Measurements from ENCODE around the gene CCL25. TPM values are rescaled to one million over a fixed set of nuclear protein-coding genes. Genes with fewer than 3 reads are reported as not detected.

The CCL25 gene
- total RNA-seq (287 TPM), polyA plus RNA-seq (33.4 TPM)
- long read RNA-seq, donor 1, transcript CCL25-201 (6 exons, 953 nt): major isoform, 8 of 33 reads
- long read RNA-seq, donor 1, partial matches to known transcripts: 8 of 33 reads
- long read RNA-seq, donor 1, other reads (novel, unspliced or antisense): 16 of 33 reads
- long read RNA-seq, donor 2, transcript CCL25-203 (5 exons, 924 nt): minor isoform, 11 of 456 reads
- long read RNA-seq, donor 2, transcript CCL25-201 (6 exons, 953 nt): major isoform, 153 of 456 reads
- long read RNA-seq, donor 2, partial matches to known transcripts: 280 of 456 reads
- long read RNA-seq, donor 2, other reads (novel, unspliced or antisense): 12 of 456 reads
- long read RNA-seq, donor 3, transcript CCL25-203 (5 exons, 924 nt): minor isoform, 17 of 730 reads
- long read RNA-seq, donor 3, transcript CCL25-201 (6 exons, 953 nt): major isoform, 257 of 730 reads
- long read RNA-seq, donor 3, partial matches to known transcripts: 397 of 730 reads
- long read RNA-seq, donor 3, other reads (novel, unspliced or antisense): 59 of 730 reads
- long read RNA-seq, donor 4, transcript CCL25-201 (6 exons, 953 nt): major isoform, 51 of 161 reads
- long read RNA-seq, donor 4, partial matches to known transcripts: 106 of 161 reads
- long read RNA-seq, donor 4, other reads (novel, unspliced or antisense): 0 of 161 reads
- long read RNA-seq, donor 5, transcript CCL25-203 (5 exons, 924 nt): minor isoform, 6 of 370 reads
- long read RNA-seq, donor 5, transcript CCL25-201 (6 exons, 953 nt): major isoform, 125 of 370 reads
- long read RNA-seq, donor 5, partial matches to known transcripts: 227 of 370 reads
- long read RNA-seq, donor 5, other reads (novel, unspliced or antisense): 11 of 370 reads
- long read RNA-seq, donor 6, transcript CCL25-201 (6 exons, 953 nt): major isoform, 52 of 135 reads
- long read RNA-seq, donor 6, partial matches to known transcripts: 80 of 135 reads
- long read RNA-seq, donor 6, other reads (novel, unspliced or antisense): 0 of 135 reads
- long read RNA-seq, donor 7, transcript CCL25-203 (5 exons, 924 nt): minor isoform, 11 of 211 reads
- long read RNA-seq, donor 7, transcript CCL25-201 (6 exons, 953 nt): major isoform, 93 of 211 reads
- long read RNA-seq, donor 7, partial matches to known transcripts: 101 of 211 reads
- long read RNA-seq, donor 7, other reads (novel, unspliced or antisense): 5 of 211 reads
- long read RNA-seq, donor 8, transcript CCL25-203 (5 exons, 924 nt): minor isoform, 5 of 109 reads
- long read RNA-seq, donor 8, transcript CCL25-201 (6 exons, 953 nt): major isoform, 41 of 109 reads
- long read RNA-seq, donor 8, partial matches to known transcripts: 63 of 109 reads
- long read RNA-seq, donor 8, other reads (novel, unspliced or antisense): 0 of 109 reads
- long read RNA-seq, donor 9, transcript CCL25-201 (6 exons, 953 nt): major isoform, 58 of 155 reads
- long read RNA-seq, donor 9, partial matches to known transcripts: 93 of 155 reads
- long read RNA-seq, donor 9, other reads (novel, unspliced or antisense): 0 of 155 reads
- long read RNA-seq, donor 10, transcript CCL25-201 (6 exons, 953 nt): major isoform, 75 of 199 reads
- long read RNA-seq, donor 10, transcript CCL25-203 (5 exons, 924 nt): minor isoform, 5 of 199 reads
- long read RNA-seq, donor 10, partial matches to known transcripts: 119 of 199 reads
- long read RNA-seq, donor 10, other reads (novel, unspliced or antisense): 0 of 199 reads

DNA sequence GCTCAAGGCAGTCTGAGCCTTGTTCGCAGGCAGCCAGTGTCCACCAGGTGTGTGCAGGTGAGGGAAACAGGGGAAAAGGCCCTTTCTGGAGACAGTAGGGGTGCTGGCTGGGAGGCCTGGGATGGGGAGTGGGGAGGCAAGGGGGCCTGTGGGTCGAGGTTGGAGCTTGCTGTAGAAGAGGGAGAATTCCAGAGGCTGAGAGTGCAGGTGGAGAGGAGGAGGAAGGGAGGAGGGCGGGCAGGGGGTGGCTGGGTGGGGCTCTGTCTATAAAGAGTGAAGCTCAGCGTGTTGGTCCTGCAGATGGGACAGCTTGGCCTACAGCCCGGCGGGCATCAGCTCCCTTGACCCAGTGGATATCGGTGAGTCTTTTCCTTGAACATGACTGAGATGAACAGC is at the start of gene CCL25:
Gene CCL25 (plus strand): TSS at position 297 of the 396 bp plus-strand sequence. CDS start 290 bp downstream, outside the sequence.
- Histone ChIP-seq H3K27ac (ENCODE audit: low read depth in 1 of 2, low read length in 1 of 2) (peak within 1 kb of the TSS in 1 of 2 donors; percentile 37), H3K9me3 (ENCODE audit: control insufficient read depth in 2 of 2, insufficient read depth in 1 of 2, low read length in 1 of 2) (peaks cover 0 to 8% of the 10 kb centered on the region in 2 donors), H3K4me1 (ENCODE audit: control insufficient read depth in 2 of 2, insufficient read depth in 2 of 2, low read length in 2 of 2) (peaks cover 0 to 20% of the 10 kb centered on the region in 2 donors), H3K4me3 (ENCODE audit: low read length in 2 of 2) (peak within 1 kb of the TSS in 1 of 2 donors; percentile 26), H3K27me3 (ENCODE audit: control insufficient read depth in 2 of 2, insufficient read depth in 1 of 2, low read length in 1 of 2) (peaks cover 0 to 15% of the 10 kb centered on the region in 2 donors), H3K36me3 (ENCODE audit: control insufficient read depth in 2 of 2, insufficient read depth in 2 of 2, low read length in 1 of 2) (no peaks in the 10 kb centered on the region)
- WGBS: 73% methylated on average over 7 of the region's 7 CpGs
- DNase-seq (ENCODE audit: low read depth in 6 of 9, low spot score in 9 of 9): no peak

- Histone ChIP-seq H3K4me3 (ENCODE audit: low read length in 2 of 2) (peak overlapping the region; percentile 55 to 98), H3K27me3 (ENCODE audit: control insufficient read depth in 2 of 2, insufficient read depth in 1 of 2, low read length in 1 of 2) (no peaks in the 10 kb centered on the region), H3K4me1 (ENCODE audit: control insufficient read depth in 2 of 2, insufficient read depth in 2 of 2, low read length in 2 of 2) (peaks cover 20 to 42% of the 10 kb centered on the region in 2 donors), H3K36me3 (ENCODE audit: control insufficient read depth in 2 of 2, insufficient read depth in 2 of 2, low read length in 1 of 2) (peaks cover 12 to 20% of the 10 kb centered on the region in 2 donors), H3K9me3 (ENCODE audit: control insufficient read depth in 2 of 2, insufficient read depth in 1 of 2, low read length in 1 of 2) (no peaks in the 10 kb centered on the region), H3K27ac (ENCODE audit: low read depth in 1 of 2, low read length in 1 of 2) (peak overlapping the region in 1 of 2 donors; percentile 34)
- WGBS: 77% methylated on average over 6 of the region's 6 CpGs
- DNase-seq (ENCODE audit: low read depth in 6 of 9, low spot score in 9 of 9): no peak
These were observed 48.6 kb upstream of the CCL25 start for GRCh38 chr19:8004001-8004400.

DNA sequence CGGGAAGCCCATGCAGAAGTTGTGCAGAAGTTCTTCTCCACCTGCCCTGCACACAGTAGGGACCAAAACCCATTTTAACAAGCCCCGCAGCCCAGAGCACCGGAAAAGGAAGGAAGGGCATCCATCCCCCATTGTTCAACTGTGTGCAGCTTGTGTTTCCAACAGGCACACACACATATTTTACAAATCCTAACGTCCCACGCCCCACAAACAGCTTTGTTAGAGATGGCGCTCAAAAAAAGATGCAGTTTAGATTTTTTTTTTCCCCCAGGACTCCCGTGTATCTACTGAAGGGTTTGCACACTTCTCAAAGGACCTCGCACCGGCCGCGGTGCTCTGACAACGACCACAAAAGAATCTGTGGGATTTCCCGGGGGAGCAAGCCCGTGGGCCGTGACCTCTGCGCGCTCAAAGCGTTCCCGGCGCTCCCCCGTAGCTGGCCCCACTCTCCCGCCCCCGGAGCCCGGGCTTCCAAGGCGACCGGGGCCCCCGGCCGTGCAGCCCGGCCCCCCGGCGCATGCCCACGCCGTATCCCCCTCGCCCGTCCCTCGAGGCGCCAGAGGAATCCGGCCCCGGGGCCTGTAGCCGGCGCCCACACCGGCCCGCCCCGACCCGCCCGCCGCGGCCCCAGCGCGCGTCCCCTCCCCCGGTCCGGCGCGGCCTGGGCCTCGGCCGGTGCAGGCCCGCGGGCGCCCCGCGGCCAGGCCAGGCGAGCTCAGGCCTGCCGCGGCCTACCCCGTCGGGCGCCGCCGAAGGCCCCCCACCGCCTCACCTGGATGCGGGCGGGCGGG is 47.6 kb upstream of the CCL25 start:
- no peaks in the 10 kb centered on the region for H3K9me3 ChIP-seq (ENCODE audit: control insufficient read depth in 2 of 2, insufficient read depth in 1 of 2, low read length in 1 of 2)
- peaks cover 20 to 42% of the 10 kb centered on the region in 2 donors for H3K4me1 ChIP-seq (ENCODE audit: control insufficient read depth in 2 of 2, insufficient read depth in 2 of 2, low read length in 2 of 2)
- H3K36me3 ChIP-seq (ENCODE audit: control insufficient read depth in 2 of 2, insufficient read depth in 2 of 2, low read length in 1 of 2): peaks cover 7 to 16% of the 10 kb centered on the region in 2 donors
- peak in 4 of 9 donors; percentile 15 to 61 (median 36) for DNase-seq (ENCODE audit: low read depth in 6 of 9, low spot score in 9 of 9)
- no peaks in the 10 kb centered on the region for H3K27me3 ChIP-seq (ENCODE audit: control insufficient read depth in 2 of 2, insufficient read depth in 1 of 2, low read length in 1 of 2)
- H3K27ac ChIP-seq (ENCODE audit: low read depth in 1 of 2, low read length in 1 of 2): peak overlapping the region; percentile 34 to 79
- peak overlapping the region; percentile 55 to 98 for H3K4me3 ChIP-seq (ENCODE audit: low read length in 2 of 2)
- WGBS: under 1% methylated on average over 74 of the region's 74 CpGs

DNA sequence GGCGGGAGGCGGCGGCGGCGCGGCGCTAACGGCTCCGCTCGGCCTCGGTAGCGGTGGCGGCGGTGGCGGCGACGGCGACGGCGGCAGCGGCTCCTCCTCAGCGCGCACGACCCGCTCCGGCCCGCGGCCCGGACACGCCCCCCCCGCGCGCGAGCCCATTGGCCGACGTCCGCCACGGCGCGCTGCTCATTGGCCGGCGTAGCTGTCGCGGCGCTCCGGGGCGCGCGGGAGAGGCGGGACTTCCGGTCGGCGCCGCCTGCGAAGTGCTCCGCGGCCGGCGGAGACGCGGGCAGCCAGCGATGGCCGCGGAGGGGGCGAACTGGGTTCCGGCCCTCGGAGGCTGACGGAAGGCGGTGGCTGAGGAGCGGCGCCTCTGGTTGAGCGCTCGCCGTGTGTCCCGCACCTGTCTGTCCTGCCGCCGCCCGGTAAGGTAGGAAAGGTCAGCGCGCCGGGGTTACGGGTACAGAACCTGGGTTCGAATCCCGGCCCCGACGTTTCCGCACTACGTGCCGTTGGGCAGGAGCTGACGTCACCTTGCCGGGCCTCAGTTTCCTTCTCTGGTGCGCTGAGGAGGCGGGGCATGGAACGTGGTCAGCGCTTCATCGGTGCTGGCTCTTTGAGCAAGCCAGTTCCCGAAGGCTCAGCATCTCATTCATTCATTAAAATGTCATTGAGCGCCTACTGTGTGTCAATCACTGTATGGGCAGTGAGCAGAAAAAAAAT is 46.9 kb upstream of the CCL25 start, which contains the start of gene ELAVL1:
Gene ELAVL1 (minus strand): TSS at position 108 of the 723 bp plus-strand sequence. CDS start 13,826 bp downstream, outside the sequence.
- peaks cover 20 to 39% of the 10 kb centered on the region in 2 donors for H3K4me1 ChIP-seq (ENCODE audit: control insufficient read depth in 2 of 2, insufficient read depth in 2 of 2, low read length in 2 of 2)
- WGBS: under 1% methylated on average over 98 of the region's 98 CpGs
- peak in 8 of 9 donors; percentile 61 to 93 (median 79) for DNase-seq (ENCODE audit: low read depth in 6 of 9, low spot score in 9 of 9)

DNA sequence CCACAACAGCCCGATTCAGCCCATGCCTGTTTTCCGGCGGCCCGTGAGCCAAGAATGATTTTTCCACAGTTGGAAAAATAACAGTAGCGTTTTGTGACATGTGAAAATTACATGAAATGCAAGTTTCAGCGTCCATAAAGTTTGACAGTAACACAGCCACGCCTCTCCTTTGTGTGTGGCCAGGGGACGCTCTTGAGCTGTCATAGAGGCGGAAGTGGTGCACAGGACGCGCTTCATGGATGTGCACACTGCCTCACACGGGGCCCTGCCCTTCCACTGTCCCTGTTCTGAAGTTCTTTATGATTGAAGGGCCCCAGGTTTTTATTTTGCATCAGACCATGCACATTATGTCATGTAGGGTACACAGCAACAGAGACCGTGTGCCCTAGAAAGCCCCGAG is 34.8 kb upstream of the CCL25 start:
- peak overlapping the region in 1 of 2 donors; percentile 62 for H3K27ac ChIP-seq (ENCODE audit: low read depth in 1 of 2, low read length in 1 of 2)
- no peaks in the 10 kb centered on the region for H3K27me3 ChIP-seq (ENCODE audit: control insufficient read depth in 2 of 2, insufficient read depth in 1 of 2, low read length in 1 of 2)
- H3K4me3 ChIP-seq (ENCODE audit: low read length in 2 of 2): no peak overlapping the region
- no peaks in the 10 kb centered on the region for H3K9me3 ChIP-seq (ENCODE audit: control insufficient read depth in 2 of 2, insufficient read depth in 1 of 2, low read length in 1 of 2)
- peaks cover 0 to 6% of the 10 kb centered on the region in 2 donors for H3K4me1 ChIP-seq (ENCODE audit: control insufficient read depth in 2 of 2, insufficient read depth in 2 of 2, low read length in 2 of 2)
- no peaks in the 10 kb centered on the region for H3K36me3 ChIP-seq (ENCODE audit: control insufficient read depth in 2 of 2, insufficient read depth in 2 of 2, low read length in 1 of 2)
- DNase-seq (ENCODE audit: low read depth in 6 of 9, low spot score in 9 of 9): peak in 3 of 9 donors; percentile 40 to 72 (median 51)
- 61% methylated on average over 14 of the region's 14 CpGs for WGBS

More for the DNA sequence above, 46.9 kb upstream of the CCL25 start, which contains the start of gene ELAVL1:
- Histone ChIP-seq H3K4me3 (ENCODE audit: low read length in 2 of 2) (peak within 1 kb of the TSS; percentile 83 to 98), H3K36me3 (ENCODE audit: control insufficient read depth in 2 of 2, insufficient read depth in 2 of 2, low read length in 1 of 2) (peaks cover 1 to 13% of the 10 kb centered on the region in 2 donors), H3K27me3 (ENCODE audit: control insufficient read depth in 2 of 2, insufficient read depth in 1 of 2, low read length in 1 of 2) (no peaks in the 10 kb centered on the region), H3K27ac (ENCODE audit: low read depth in 1 of 2, low read length in 1 of 2) (peak within 1 kb of the TSS; percentile 47 to 79), H3K9me3 (ENCODE audit: control insufficient read depth in 2 of 2, insufficient read depth in 1 of 2, low read length in 1 of 2) (no peaks in the 10 kb centered on the region)

DNA sequence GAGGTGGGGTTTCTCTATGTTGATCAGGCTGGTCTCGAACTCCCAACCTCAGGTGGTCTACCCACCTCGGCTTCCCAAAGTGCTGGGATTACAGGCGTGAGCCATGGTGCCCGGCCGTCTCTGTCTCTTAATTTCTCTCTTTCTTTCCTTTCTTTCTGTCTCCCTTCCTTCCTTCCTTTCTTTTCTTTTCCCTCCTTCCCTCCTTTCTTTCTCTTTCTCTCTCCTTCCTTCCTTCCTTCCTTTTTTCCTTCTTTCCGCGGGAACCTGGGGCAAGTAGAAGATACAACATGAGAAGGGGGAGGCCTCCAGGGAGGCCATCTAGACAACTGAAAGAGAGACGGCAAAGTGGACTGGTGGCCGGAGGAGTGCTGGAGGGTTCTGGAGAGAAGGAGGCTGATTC is 31.9 kb upstream of the CCL25 start:
- H3K27me3 ChIP-seq (ENCODE audit: control insufficient read depth in 2 of 2, insufficient read depth in 1 of 2, low read length in 1 of 2): no peaks in the 10 kb centered on the region
- no peaks in the 10 kb centered on the region for H3K9me3 ChIP-seq (ENCODE audit: control insufficient read depth in 2 of 2, insufficient read depth in 1 of 2, low read length in 1 of 2)
- H3K36me3 ChIP-seq (ENCODE audit: control insufficient read depth in 2 of 2, insufficient read depth in 2 of 2, low read length in 1 of 2): no peaks in the 10 kb centered on the region
- 91% methylated on average over 9 of the region's 9 CpGs for WGBS
- DNase-seq (ENCODE audit: low read depth in 6 of 9, low spot score in 9 of 9): no peak
- no peak overlapping the region for H3K4me3 ChIP-seq (ENCODE audit: low read length in 2 of 2)
- peaks cover 0 to 6% of the 10 kb centered on the region in 2 donors for H3K4me1 ChIP-seq (ENCODE audit: control insufficient read depth in 2 of 2, insufficient read depth in 2 of 2, low read length in 2 of 2)
- no peak overlapping the region for H3K27ac ChIP-seq (ENCODE audit: low read depth in 1 of 2, low read length in 1 of 2)

DNA sequence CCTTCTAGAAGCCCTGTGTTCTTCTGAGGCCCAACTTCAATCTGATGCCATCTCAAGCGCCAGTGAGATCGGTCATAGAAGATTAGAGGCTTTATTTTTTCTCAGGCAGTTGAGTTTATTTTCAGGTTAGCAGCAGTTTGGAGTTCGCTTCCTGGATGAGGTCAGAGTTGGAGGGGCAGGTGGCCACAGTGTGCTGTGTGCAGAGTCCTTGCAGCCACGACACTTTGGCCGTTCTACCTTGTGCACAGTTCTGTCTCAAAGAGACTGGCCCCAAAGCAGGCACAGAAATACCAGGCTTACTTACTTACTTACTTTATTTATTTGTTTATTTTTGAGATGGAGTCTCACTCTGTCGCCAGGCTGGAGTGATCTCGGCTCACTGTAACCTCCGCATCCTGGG is 31.2 kb upstream of the CCL25 start:
- no peak overlapping the region for H3K4me3 ChIP-seq (ENCODE audit: low read length in 2 of 2)
- H3K4me1 ChIP-seq (ENCODE audit: control insufficient read depth in 2 of 2, insufficient read depth in 2 of 2, low read length in 2 of 2): peaks cover 0 to 6% of the 10 kb centered on the region in 2 donors
- no peaks in the 10 kb centered on the region for H3K36me3 ChIP-seq (ENCODE audit: control insufficient read depth in 2 of 2, insufficient read depth in 2 of 2, low read length in 1 of 2)
- no peak for DNase-seq (ENCODE audit: low read depth in 6 of 9, low spot score in 9 of 9)
- no peaks in the 10 kb centered on the region for H3K9me3 ChIP-seq (ENCODE audit: control insufficient read depth in 2 of 2, insufficient read depth in 1 of 2, low read length in 1 of 2)
- no peak overlapping the region for H3K27ac ChIP-seq (ENCODE audit: low read depth in 1 of 2, low read length in 1 of 2)
- WGBS: 95% methylated on average over 8 of the region's 8 CpGs
- H3K27me3 ChIP-seq (ENCODE audit: control insufficient read depth in 2 of 2, insufficient read depth in 1 of 2, low read length in 1 of 2): no peaks in the 10 kb centered on the region

Measured in thymus (tissue), 14 donors.